HG03175 (cell line): ENCODE data around the gene SEMA3G.

ENCODE experiments used
- ATAC-seq: cut with Tn5 transposase; IDR thresholded peaks from one replicate; pipeline ENCODE4 v1.9.1; 2021; ENCODE audit warnings: mild to moderate bottlenecking, moderate library complexity; ENCODE audit not compliant: unreplicated experiment

SEMA3G gene

DNA sequence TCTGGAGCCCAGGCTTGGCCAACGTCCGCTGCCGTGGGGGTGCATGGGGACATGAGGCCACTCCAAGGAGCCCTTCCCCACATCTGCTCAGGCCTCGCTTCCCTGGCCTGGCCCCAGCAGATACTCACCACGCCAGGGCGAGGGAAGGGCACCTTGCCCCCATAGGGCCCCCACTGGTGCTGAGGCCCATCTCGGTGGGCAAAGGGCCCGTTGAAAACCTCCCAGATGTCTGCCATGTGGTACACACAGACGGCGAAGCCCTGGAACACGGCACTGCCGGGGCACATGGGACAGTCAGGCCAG lies 4.7 kb downstream of the SEMA3G start:
- no peak for ATAC-seq

DNA sequence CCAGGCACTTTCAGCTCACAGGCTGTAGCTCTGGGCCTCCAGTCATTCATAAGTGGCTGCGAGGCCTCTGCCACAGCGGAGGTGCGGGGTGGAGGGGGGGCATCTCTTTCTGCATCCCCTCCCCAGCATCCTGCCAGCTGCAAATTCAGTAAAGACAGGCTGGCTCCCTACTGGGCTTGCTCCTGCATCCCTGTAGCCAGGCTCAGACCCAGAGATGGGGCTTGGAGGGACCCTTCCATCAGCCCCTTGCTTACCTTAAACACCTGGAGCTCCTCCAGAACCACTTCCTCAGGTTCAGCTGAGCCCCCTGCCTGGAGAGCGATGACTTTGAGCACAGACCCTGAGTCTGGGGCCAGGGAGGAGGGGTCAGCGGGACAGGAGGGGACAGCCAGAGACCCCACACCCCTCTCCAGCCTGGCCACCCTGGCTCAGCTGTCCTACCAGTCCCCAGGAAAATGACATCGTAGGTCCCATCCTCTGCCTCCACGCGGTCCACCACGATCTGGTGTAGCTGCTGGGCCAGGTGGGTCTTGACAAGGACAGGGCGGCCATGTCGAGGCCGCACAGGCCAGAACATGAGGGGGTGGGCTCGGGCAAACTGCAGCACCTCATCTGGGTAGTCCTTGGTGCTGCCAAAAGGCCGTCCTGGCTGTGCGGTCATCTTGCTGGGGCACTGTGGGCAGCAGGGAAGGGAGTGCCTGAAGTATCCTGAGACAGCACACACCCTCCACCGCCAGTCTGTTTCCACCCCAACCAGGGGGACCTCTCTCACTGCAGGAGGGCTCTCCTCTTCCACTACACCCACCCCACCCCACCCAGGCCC lies 5.3 kb downstream of the SEMA3G start:
- ATAC-seq, result no peak

DNA sequence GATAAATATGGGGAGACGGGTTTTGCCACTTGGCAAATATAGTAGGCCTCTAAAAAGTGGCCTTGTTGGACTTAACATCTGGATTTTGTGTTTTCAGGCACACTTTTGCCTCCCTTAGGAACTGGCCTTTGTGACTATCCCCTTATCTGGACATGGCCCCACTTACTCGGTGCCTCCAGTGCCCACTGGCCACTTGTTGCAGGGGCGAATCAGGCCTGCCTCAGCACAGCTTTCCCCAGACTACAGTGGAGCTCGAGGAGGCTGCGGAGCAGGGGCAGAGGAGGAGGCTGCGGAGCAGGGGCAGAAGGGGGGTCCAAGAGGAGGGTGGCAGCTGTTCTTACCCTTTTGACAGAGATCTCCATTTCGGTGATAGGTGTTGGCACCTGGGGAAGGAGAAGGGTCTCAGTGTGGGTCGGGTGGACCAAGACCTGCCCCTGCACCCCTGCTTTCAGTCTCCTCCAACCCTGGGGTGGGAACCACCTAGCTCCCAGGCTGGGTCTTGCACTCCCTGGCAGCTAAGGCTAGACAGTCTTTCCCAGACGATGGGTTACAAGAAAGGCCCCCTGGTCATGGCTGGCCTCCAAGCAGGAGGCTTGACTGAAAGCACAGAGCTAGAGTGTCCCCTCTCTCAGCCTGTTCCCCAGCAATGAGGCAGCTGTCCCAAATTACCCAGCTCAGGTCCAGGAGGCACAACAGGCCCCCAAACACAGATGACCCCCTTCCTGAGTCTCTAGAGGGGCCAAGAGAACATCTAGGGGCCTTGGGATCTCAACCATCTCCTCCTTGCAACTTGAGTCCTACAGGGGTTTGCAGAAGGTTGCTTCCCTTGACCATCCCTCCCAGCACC lies 6.1 kb downstream of the SEMA3G start:
- no peak for ATAC-seq

DNA sequence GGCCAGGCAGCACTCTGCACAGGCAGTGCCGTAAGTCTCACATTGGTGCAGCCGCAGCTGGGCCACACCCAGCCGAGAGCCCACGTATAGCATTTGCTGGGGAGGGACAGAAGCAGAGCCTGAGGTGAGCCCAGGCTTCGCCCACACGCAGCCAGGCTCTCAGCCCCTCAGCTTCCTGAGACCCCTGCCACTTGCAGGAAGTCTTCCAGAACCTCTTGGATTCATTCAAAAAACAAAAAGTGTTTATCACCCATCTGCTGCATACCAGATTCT lies 6.9 kb downstream of the SEMA3G start:
- ATAC-seq, result no peak

DNA sequence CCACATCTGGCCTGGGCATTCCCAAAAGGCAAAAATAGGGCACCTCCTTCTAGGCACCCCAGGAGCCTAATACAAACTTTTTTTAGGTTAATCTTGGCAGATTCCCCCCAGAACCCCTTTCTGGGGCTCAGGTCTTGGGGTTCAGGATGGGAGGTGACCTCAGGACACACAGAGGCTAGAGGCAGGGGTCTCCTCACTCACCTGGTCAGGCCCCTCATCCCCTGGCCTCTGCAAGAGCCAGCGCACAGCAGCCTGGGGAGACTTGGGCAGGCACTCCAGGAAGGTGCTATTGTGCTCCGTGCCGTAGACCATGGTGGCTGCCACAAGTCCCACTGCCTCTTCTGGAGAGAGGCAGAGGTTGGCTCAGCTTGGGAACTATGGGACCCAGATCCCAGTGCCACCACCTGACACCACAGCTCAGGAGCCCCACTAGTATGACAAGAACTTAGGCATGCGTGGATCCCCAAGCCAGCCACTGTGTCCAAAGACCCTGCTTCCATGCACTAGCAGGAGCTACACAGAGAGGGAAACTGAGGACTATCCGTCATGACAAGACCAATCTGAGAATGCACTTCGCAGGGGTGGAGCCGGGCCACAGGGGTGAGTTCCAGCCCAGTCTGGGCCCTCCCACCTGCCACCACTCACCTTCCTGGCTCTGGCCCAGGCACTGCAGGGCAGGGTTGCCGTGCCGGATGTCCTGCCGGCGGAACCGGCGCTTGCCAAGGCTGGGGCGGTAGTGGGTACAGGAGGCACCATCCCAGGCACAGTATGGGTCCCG lies 7.4 kb downstream of the SEMA3G start:
- no peak for ATAC-seq

DNA sequence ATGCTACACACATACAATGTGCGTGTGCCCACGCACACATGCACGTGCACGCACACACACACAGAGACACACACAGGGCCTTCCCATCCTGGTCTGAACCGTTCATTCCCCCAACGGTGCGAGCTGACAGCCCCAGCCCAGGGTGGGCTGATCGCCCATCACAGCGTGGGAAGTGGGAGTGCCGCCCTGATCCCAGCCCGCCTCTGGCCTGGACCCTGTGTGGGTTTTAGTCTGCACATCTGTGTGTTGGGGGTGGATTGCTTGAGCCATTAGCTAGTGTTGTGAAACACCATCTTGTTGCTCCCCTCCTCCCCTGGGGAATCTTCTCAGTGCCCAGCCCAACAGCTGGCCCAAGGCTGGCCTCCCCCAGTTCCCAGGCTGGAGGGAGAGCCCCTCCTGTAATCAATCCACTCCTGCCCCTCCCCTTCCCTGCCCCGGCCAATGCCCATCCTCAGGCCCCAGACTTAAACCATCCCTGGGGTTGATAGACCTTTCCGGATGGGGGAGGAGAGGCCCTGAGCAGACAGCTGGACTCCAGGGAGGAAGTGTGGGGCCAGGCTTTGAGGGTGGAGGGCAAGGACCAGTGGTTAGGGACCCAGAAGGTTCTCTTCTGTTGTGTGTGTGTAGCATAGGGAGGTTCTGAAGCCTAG lies 8.3 kb downstream of the SEMA3G start:
- ATAC-seq, result no peak

DNA sequence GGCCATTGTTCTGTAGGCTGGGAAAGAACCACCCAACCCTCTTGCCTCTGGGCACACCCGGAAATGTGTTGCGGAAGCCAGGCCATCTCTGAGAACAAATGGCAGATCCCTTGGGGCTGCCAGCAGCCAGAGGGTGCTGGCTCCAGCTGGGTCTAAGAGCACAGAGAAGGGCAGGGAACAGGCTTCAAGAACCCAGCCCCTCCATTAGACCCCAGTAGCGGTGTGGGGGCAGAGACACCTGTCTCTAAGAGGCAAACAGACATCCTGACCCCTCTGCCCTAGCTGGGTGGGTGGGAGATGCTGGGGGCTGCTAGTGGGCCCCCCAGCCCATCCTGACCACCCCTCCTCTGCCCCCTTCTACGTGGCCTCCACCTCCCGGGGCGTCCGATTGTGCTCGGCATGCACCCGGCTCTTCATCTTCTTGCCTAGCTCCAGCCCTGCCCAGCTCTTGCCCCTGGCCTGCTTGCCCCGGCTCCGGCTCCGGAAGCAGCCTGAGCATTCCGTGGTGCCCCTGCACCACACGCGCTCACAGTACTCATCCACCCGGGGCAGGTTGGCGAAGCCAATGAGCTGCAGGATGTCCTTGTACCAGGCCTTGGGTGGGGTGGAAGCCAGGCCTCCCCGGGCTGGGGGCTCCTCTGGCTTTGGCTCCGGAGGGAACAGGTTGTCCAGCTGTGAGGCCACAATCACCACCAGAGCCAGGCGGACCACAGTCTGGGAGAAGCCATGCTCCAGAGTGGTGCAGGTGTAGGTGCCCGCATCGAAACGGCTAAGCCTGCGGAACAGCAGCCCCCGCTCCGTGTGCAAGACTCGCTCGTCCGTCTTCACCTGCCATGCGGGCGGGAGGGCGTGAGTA lies 9.4 kb downstream of the SEMA3G start:
- ATAC-seq, result no peak

DNA sequence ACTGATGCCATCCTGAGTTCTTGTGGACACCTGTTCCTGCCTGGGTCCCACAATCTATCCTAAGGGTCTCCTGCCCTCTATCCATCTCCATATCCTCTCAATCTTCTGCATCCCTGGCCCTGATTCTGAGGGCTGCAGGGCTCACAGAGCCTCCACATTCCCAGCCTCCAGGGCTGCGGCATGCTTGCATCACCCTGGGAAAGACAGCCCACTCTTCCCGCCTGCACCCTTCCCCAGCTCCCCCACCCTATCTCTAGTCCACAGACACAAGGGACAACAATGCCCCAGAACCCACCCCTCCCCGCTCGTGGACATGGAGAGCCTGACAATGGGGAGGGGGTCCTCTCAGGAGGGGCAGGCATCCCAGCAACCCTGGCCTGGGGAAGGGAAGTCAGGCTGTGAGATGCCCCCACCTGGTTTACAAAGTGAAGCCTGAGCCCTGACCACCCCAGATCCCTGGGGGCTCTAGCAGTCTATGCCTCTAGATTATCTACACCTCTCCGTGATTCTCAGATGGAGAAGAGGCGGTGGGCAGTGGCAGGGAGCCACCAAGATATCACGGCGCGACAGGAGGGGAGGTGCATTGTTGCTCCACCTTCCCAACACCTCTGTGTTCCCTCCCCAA lies 10.3 kb downstream of the SEMA3G start:
- no peak for ATAC-seq

DNA sequence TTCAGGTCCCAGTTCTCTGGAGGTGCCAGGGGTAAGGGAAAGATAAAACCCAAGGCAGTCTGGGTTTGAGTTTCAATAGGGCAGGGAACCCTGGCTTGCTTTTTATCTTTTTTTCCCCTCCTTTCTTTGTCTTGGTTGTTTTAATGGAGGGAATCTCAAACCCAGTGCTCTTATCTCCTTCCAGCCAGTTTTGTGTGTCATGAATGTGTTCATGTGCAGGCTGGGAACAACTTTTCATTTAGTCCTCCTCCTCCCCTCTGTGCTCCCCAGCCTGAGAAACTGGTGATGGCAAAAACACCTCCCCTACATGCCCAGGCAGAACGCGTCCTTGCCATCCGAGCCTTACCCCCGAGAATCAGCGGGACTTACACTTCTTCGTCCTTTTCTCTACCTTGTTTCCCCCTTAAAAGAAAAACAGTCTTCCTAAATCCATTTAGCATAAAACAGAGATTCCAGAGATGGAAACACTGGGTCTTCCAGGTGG lies 10.9 kb downstream of the SEMA3G start:
- no peak for ATAC-seq

DNA sequence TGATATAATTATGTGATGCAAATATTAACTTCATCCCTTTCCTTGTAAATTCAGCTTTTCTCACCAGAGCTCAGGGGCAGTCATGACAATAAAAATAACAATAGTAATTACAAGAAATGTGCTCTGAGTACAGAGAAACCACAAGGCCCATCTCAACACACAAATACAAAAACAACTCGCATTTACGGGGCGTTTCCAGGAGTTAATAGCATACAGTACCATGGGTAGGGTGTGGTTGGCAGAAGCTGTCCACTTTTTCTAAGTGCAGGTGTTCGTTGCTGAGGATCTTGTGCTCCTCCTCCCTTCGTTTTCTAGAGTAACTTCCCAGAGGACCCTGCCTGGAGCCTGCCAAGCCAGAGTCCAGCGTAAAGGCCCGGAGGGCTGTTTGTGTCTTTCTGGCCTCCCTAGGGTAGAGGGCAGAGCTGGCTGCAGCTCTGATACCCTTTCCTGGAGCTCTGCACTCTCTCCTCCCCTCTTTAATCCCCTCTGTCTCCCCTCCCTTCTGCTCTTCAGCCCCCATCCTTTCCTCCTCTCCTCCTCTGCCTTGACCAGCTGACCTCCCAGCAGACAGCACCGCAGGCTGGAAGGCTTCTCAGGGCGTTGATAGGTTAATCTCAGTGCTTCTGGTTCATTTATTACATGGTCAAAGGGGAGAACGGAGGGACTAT lies 11.4 kb downstream of the SEMA3G start:
- no peak for ATAC-seq

DNA sequence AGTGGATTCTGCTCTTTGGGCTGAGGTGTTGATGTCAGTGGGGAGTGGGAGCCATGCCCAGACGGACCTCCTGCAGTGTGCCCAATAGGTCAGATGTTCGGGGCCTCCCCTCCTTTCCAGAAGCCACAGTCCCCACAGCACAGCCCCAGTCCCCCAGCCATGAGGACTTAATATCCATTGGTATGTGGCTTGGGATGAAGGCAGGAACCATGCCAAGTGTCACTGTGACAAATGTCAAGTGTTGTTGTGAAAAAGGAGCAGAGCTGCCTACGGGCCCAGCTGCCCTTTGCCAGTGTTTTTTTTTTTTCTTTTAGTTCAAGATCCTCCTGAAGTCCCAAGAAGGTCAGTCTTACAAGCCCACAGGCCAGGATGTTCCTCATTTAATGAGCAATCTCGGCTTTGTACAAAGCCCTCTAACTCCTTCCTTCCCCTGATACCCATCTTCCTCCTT lies 12.2 kb downstream of the SEMA3G start:
- no peak for ATAC-seq

DNA sequence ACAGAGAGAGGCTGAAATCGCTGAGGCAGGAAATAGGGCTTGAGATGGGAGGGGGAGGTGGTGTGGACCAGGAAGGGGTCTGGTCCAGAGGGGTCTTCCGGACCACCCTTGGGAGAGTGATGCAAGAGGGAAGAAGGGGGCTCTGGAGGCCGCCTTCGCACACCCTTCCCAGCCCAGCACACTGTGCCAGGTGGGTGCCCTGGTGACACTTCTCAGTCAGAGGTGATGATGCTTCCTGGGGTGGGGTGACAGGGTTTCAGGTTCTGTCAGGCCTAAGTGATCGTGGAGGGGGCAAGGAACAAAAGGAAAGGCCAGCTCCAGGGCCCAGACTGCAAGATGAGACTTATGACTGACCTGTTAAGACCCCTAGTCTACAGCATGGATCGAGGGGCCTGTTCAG lies 12.7 kb downstream of the SEMA3G start:
- no peak for ATAC-seq

DNA sequence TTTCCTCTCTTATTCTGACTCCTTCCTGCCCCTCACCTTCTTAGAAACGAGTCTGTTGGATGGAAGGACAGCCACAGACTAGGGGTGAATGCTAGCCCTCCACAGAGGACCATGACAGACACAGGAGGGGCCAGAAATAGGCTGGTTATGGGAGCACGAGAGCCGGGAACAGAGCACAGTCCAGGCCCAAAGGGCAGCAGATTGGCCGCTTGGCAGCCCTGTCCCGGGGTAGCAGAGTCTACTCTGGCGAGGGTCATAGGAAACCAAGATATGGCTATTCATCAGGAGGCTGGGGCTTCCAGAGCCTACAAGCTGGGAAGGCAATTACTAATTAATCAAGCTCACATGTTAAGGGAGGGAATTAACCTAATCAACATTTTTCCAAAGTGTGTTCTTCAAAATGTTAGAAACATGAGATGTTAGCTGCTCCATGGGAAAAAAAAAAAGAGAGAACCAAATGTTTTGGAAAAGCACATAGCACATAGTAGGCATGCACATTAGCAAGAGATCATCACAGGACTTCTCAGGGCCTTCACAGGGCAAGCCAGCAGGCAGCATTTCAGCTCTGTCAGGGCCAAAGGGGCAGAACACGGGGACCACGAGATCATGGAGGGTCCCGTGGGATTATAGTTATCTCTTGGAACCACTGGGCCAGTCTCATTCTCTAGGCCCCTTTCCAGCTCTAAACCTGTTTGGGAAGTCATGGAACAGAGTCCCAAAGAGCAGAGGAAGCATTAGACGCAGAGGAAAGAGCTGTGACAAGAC lies 13.3 kb downstream of the SEMA3G start:
- ATAC-seq, result no peak

DNA sequence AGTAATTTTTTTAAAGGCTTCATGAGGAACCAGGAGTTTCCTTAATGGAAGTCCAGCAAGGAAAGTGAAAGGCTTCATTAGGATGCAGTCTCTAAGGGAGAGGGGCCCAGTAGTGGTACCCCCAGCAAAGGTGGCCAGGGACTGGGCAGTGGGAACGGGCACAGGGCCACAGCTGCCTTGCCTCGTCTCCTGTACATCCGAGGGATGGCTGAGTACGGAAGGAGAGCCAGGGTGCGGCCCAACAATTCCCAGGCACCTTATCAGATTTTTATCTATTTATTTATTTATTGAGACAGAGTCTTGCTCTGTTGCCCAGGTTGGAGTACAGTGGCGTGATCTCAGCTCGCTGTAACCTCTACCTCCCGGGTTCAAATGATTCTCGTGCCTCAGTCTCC lies 14.5 kb downstream of the SEMA3G start:
- ATAC-seq, result no peak

DNA sequence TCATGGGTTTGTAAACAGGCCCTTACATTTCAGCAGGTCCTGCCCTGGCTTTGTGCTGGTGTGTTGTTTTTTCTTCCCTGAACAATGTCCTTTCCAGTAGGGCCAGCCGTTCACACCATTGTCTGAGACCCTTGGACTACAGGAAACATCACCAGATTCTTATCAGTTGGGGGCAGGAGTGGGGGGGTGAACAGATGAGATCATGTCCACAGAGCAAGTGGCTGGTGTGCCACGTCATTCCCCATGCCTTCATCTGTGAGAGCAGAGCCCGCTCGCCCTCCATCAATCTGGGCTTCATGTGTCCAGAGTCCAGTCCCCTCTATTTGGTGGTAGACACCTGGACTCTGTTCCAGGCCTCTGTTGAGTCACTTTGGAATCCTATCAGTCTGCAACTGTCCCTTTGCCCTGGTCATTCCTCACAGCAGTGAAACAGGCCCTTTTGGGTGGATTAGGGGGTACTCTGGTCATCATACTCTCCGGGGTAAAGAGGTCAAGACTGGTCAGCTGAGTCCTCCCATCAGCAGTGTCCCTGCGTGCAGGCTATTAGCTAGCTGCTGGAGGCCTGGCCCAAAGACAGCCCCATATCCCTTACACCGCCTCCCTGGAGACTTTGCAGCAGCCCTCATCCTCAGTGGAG lies 15.0 kb downstream of the SEMA3G start:
- ATAC-seq, result no peak

DNA sequence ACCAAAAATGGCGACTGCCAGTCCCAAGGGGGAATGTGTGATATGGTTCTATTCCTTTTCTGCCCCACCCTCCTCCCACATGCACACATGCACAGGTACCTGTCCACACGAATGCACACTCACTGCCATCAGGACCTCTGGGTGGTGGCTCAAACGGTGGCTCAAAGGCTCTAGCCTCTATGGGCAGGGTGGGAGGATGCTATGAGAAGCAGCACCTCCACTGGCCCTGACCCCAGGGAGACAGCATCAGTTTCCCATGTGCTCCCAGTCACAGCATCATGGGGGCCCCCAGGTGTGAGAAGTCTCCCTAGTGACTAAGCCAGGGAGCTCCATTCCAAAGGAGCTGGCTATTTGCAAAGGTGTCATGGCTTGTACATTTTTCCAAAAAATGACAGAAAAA lies 15.9 kb downstream of the SEMA3G start:
- no peak for ATAC-seq

DNA sequence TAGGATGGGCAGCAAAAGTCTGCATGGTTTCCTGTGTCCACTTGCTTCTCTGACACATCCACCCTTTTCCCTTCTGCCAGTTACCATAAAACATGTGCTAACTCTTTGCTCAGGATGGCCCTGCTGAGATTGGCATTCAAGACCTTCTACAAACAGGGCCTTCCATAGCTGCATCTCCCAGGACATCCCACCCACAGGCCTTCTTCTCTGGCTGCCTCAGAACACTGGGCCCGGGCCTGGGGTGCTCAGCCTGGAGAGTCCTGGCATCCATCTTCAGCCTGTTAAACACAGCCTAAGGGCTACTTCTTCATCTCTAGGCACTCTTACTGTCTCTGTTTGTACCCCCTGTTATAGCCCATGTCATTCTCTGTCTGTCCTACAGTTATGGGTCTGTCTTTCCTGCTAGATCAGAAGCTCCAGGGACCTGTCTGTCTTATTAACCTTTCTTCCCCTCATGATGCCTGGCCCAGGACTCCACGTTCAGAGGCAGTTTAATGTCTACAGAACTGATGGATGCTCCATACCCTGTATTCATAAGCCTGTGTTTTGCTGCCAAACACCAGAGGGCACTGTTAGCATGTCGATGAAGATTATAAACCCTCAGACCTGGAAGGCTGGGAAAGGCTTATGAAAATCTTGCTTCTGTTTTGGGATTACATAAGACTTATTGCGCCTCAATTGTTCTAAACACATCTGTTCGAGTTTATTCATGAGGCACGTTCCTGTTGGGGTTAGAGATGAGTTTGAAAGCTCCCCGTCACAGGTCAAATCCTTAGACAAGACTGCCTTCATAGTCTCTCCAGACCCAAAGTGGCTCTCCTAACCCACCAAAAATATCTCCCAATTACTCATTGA lies 16.5 kb downstream of the SEMA3G start:
- no peak for ATAC-seq
